DND-41 (cell line): ENCODE measurements around the gene OSBPL1A.

Experiments used
- ATAC-seq: fragments of 200-7000 bp; cut with Tn5 transposase; 3 replicates; pipeline ENCODE4 v1.9.1; 2021; ENCODE audit warnings: low read depth; ENCODE audit not compliant: insufficient read depth
- DNase-seq: peaks from one replicate; pipeline ENCODE4 v3.0.0-alpha.2; 2020
- H2AFZ ChIP-seq: 2 replicates; pipeline ENCODE4 v1.6.0; 2012; ENCODE audit warnings: low read depth, low read length
- H3K27ac ChIP-seq: 2 replicates; pipeline ENCODE4 v1.5.1; 2012; ENCODE audit warnings: low read length, inconsistent platforms
- H3K27me3 ChIP-seq: fragments of 200-600 bp; sonication (generic); 2 replicates; pipeline ENCODE4 v1.6.0; 2012; ENCODE audit warnings: low read length, mild to moderate bottlenecking, inconsistent platforms; ENCODE audit not compliant: insufficient read depth, poor library complexity
- H3K36me3 ChIP-seq: 2 replicates; pipeline ENCODE4 v1.5.1; 2012; ENCODE audit warnings: low read length, inconsistent platforms; ENCODE audit not compliant: insufficient read depth
- H3K4me1 ChIP-seq: 2 replicates; pipeline ENCODE4 v1.5.1; 2012; ENCODE audit warnings: mild to moderate bottlenecking, low read length; ENCODE audit not compliant: insufficient read depth
- H3K4me2 ChIP-seq: 2 replicates; pipeline ENCODE4 v1.6.0; 2012; ENCODE audit warnings: mild to moderate bottlenecking, moderate library complexity, low read length, inconsistent platforms; ENCODE audit not compliant: insufficient read depth
- H3K4me3 ChIP-seq, 2 experiments: fragments of 200-600 bp in 1 of 2; shearing (Covaris generic) in 1 of 2; 2 replicates each; pipeline ENCODE4 v1.5.1; 2012 to 2016; ENCODE audit warnings: inconsistent platforms in 2 of 2, low read length in 2 of 2, mild to moderate bottlenecking in 2 of 2, low read depth in 1 of 2, moderate library complexity in 1 of 2
- H3K79me2 ChIP-seq: 2 replicates; pipeline ENCODE4 v1.6.0; 2012; ENCODE audit warnings: low read length, inconsistent platforms; ENCODE audit not compliant: insufficient read depth
- H3K9ac ChIP-seq: 2 replicates; pipeline ENCODE4 v1.6.0; 2012; ENCODE audit warnings: low read depth, mild to moderate bottlenecking, inconsistent platforms, low read length, moderate library complexity
- H3K9me3 ChIP-seq: 2 replicates; pipeline ENCODE4 v1.5.1; 2012; ENCODE audit warnings: low read length, moderate library complexity, mild to moderate bottlenecking, inconsistent platforms; ENCODE audit not compliant: insufficient read depth, severe bottlenecking
- H4K20me1 ChIP-seq: 2 replicates; pipeline ENCODE4 v1.6.0; 2012; ENCODE audit warnings: low read length; ENCODE audit not compliant: insufficient read depth
- EZH2 ChIP-seq: IDR thresholded peaks from 3 replicates; pipeline ENCODE4 v1.6.1; 2012; ENCODE audit warnings: borderline replicate concordance, low read depth, mild to moderate bottlenecking, moderate library complexity, low read length, inconsistent platforms; ENCODE audit not compliant: severe bottlenecking
- TF ChIP-seq, protein P1 (sequence below): IDR thresholded peaks from 2 replicates; pipeline ENCODE4 v1.5.1; 2012; ENCODE audit warnings: borderline replicate concordance, low read length, moderate library complexity, mild to moderate bottlenecking; ENCODE audit not compliant: poor library complexity, severe bottlenecking; ENCODE audit errors: extremely low read depth

Gene OSBPL1A

DNA sequence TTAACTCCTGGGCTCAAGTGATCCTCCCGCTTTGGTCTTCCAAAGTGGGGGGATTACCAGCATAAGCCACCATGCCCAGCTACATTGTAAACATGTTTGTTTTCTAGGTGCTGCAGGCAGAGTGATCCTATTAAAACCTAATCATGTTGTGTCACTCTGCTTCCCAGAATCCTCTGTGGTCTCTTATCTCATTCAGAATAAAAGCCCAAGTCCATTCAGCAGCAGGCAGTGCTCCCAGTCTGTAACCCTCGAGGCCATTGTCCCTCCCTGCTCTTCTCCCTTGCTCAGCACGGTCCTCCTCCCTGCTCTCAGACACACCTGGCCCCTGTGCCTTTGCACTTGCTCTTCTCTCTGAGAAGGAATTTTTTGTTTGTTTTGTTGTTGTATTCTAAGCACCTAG, 269.9 kb downstream of the OSBPL1A start:
- Histone ChIP-seq H3K36me3 (peaks cover 34% of the 10 kb centered on the region), H3K4me2 (no peak overlapping the region), H4K20me1 (0 out of 2 replicates have a peak, but pooled peaks cover 3% of the 10 kb centered on the region), H2AFZ (no peak overlapping the region), H3K27me3 (no peaks in the 10 kb centered on the region), H3K9ac (no peak overlapping the region), H3K4me3 (no peak overlapping the region), H3K79me2 (no peaks in the 10 kb centered on the region), H3K9me3 (no peaks in the 10 kb centered on the region), H3K4me1 (no peaks in the 10 kb centered on the region), H3K27ac (no peak overlapping the region)
- TF ChIP-seq EZH2: no peak
- TF ChIP-seq, protein P1, sequence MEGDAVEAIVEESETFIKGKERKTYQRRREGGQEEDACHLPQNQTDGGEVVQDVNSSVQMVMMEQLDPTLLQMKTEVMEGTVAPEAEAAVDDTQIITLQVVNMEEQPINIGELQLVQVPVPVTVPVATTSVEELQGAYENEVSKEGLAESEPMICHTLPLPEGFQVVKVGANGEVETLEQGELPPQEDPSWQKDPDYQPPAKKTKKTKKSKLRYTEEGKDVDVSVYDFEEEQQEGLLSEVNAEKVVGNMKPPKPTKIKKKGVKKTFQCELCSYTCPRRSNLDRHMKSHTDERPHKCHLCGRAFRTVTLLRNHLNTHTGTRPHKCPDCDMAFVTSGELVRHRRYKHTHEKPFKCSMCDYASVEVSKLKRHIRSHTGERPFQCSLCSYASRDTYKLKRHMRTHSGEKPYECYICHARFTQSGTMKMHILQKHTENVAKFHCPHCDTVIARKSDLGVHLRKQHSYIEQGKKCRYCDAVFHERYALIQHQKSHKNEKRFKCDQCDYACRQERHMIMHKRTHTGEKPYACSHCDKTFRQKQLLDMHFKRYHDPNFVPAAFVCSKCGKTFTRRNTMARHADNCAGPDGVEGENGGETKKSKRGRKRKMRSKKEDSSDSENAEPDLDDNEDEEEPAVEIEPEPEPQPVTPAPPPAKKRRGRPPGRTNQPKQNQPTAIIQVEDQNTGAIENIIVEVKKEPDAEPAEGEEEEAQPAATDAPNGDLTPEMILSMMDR: no peak
- no peak for DNase-seq
- ATAC-seq: no peak

DNA sequence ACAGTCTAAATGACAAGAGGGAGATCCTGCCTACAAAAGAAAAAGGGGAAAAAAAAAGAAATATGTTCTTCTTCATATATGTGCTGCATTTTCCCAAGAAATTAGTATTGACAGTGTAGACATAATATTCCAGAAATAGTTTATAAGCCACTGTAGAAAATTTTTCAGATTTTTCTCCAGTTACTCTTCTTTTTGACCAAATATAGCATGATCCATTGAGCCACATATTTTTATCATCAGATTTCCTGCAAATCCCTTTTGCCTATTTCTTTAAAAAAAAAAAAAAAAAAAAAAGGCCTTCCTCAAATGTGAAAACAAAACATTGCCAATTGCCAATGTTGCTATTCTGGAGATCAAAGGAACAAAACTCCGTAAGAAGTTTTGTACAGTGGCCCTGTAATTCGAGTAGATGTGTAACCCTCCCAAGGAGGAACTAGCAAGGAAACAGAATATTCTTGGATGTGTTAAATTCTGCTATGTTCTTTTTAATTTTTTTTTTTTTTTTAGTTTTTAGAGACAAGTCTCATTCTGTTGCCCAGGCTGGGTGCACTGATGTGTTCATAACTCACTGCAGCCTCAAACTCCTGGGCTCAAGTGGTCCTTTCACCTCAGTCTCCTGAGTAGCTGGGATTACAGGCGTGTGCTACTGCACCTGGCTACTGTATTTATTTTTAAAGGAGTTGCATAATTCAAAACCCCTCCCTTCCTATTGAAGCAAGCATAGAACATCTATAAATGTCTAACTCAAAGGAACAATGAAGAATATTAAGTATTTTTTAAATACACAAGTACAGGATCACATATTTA, 271.3 kb downstream of the OSBPL1A start:
- no peaks in the 10 kb centered on the region for H3K79me2 ChIP-seq
- H3K27me3 ChIP-seq: no peaks in the 10 kb centered on the region
- H3K27ac ChIP-seq: no peak overlapping the region
- no peak for ATAC-seq
- H3K36me3 ChIP-seq: peaks cover 31% of the 10 kb centered on the region
- H4K20me1 ChIP-seq: 0 out of 2 replicates have a peak, but pooled peaks cover 4% of the 10 kb centered on the region
- TF ChIP-seq EZH2: no peak
- TF ChIP-seq, protein P1: no peak
- no peak overlapping the region for H2AFZ ChIP-seq
- H3K9ac ChIP-seq: no peak overlapping the region
- H3K9me3 ChIP-seq: no peaks in the 10 kb centered on the region
- no peaks in the 10 kb centered on the region for H3K4me1 ChIP-seq
- no peak for DNase-seq
- no peak overlapping the region for H3K4me2 ChIP-seq
- no peak overlapping the region for H3K4me3 ChIP-seq

DNA sequence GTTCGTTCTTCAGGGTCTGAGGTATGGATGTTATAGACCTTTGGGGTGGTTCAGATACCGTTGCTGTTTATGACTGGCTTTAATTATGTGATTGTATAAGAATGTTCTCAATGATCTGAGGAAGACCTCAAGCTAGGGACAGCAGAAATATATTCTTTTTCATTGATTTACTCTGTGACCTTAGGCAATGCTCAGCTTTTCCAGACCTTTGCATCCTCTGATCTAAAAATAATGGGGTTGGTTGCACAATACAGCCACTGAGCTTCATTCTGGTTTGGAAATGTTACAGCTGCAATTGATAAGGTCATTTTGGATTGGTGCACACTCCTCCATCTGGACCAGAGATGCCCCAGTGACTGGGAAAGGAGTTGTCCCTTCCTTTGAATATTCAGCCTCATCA, 276.0 kb downstream of the OSBPL1A start:
- Histone ChIP-seq H3K27me3 (no peaks in the 10 kb centered on the region), H3K27ac (no peak overlapping the region), H3K4me2 (no peak overlapping the region), H3K4me3 (no peak overlapping the region), H3K4me1 (no peaks in the 10 kb centered on the region), H2AFZ (no peak overlapping the region), H3K36me3 (peaks cover 38% of the 10 kb centered on the region), H3K9ac (no peak overlapping the region), H3K9me3 (no peaks in the 10 kb centered on the region), H4K20me1 (0 out of 2 replicates have a peak, but pooled peaks cover 4% of the 10 kb centered on the region), H3K79me2 (no peaks in the 10 kb centered on the region)
- TF ChIP-seq EZH2: no peak
- TF ChIP-seq, protein P1: no peak
- no peak for ATAC-seq
- no peak for DNase-seq
